HG02610 (cell line): Measurements from ENCODE around the gene EBI3.
"Not testable (repeated sequence)": the region's sequence is repeated elsewhere in the genome, so short reads cannot be mapped to it uniquely, and the experiment has no call there.

Experiments used
- ATAC-seq: cut with Tn5 transposase; IDR thresholded peaks from one replicate; pipeline ENCODE4 v1.9.1; 2021; ENCODE audit warnings: mild to moderate bottlenecking, moderate library complexity; ENCODE audit not compliant: unreplicated experiment

The EBI3 gene

GRCh38 chr19:4233282-4233853, 4.0 kb downstream of the EBI3 start:
- no peak for ATAC-seq

DNA sequence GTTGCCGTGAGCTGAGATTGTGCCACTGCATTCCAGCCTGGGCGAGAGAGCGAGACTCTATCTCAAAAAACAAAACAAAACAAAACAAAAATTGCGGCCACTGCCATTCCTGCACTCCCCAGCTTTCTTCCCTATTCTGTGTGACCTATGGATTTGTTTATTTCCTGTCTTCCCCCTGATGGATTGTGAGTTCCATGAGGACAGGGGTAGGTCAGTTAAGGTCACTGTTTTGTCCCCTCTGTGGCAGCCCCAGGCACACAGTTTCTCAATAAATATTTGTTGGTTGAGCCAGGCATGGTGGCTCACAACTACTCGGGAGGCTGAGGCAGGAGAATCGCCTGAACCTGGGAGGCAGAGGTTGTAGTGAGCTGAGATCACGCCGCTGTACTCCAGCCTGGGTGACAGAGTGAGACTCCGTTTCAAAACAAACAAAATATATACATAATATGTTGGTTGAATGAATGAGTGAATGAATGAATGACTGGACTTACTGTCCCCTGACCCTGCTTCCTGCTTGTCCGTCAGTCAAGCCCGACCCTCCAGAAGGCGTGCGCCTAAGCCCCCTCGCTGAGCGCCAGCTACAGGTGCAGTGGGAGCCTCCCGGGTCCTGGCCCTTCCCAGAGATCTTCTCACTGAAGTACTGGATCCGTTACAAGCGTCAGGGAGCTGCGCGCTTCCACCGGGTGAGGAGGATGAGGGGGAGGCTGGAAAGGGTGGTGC, 5.0 kb downstream of the EBI3 start:
- ATAC-seq, result no peak

DNA sequence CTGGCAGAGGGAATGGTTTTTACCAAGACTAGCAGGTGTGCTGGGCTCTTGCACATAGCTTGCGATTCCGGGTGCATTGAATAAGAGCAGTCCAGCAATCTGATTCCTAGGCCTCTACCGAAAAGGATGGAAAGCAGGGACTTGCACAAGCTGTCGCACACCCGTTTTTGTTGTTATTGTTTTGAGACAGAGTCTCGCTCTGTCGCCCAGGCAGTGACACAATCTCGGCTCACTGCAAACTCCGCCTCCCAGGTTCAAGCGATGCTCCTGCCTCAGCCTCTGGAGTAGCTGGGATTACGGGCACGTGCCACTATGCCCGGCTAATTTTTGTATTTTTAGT, 5.5 kb downstream of the EBI3 start:
- ATAC-seq, result no peak

DNA sequence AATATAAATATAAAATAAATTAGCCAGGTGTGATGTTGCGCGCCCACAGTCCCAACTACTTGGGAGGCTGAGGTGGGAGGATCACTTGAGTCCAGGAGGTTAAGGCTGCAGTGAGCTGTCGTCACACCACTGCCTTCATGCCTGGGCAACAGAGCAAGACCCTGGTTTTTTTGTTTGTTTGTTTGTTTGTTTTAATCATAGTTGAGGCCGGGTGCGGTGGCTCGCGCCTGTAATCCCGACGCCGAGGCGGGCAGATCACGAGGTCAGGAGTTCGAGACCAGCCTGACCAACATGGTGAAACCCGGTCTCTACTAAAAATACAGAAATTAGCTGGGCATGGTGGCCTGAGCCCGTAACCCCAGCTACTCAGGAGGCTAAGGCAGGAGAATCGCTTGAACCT, 8.2 kb downstream of the EBI3 start:
- not testable (repeated sequence) for ATAC-seq

GRCh38 chr19:4238831-4239230, 9.5 kb downstream of the EBI3 start:
- no peak for ATAC-seq

DNA sequence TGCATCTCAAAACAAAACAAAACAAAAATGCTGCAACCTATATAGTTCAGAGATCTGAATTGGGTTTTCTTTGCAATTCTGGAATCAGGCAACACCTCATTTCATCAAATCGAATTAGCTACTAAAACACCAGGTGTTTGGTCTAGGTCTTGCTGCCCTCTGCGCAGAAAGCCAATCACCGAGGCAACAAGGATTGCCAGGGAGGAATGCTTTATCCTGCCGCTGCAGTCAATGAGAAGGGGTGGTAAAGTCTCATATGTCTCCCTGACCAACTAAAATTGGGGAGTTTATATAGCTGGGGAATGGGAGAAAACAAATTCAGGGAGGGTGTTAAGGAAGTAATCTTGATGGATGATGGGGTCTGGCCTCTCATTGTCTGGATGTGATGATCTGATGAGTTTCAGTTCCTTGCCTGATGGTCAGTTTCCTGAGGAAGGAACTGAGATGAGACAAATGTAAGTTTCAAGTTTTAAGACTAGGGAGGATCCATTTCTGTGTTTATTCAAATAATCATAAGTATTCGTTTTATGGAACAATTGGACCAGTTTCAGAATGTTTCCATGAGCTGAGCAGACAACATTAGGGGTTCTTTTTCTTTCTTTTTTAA, 12.6 kb downstream of the EBI3 start:
- no peak for ATAC-seq

GRCh38 chr19:4245938-4246337, 16.6 kb downstream of the EBI3 start:
- ATAC-seq, result not testable (repeated sequence)

- ATAC-seq, result peak; percentile 89
These were observed 17.7 kb downstream of the EBI3 start, which contains the start of gene YJU2 for GRCh38 chr19:4246767-4247593. YJU2 (plus strand) TSS chr19:4247080; CDS start chr19:4247147, 67 bp downstream.

DNA sequence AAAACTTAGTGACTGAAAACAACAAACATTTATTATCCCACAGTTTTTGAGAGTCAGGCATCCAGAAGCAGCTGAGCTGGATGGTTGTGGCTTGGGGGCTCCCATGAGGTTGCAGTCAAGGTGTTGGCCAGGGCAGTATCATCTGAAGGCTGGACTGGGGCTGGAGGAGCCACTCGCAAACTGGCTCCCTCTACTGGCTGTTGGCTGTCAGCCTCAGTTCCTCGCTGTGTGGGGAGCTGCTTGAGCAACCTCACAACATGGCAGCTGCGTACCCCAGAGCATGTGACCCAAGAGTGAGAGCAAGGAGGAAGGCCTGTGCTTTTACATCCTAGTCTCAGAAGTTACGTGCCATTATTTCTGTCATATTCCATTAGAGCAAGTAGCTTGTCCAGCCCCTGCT, 27.2 kb downstream of the EBI3 start:
- ATAC-seq, result no peak

DNA sequence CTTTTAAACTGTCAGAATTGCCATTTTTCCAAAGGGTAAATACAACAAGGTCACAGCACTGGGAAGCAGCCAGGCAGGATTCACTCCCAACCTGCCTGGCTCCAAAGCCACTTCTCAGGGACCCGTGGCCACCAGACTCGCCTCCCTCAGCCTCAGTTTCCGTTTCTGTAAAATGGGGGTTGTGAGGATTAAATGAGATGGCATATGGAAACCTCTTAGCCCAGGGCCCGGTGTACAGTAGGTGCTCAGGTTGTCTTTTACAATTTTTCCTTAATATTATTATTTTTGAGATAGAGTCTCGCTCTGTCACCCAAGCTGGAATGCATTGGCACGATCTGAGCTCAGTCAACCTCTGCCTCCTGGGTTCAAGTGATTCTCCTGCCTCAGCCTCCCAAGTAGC, 27.7 kb downstream of the EBI3 start:
- no peak for ATAC-seq

DNA sequence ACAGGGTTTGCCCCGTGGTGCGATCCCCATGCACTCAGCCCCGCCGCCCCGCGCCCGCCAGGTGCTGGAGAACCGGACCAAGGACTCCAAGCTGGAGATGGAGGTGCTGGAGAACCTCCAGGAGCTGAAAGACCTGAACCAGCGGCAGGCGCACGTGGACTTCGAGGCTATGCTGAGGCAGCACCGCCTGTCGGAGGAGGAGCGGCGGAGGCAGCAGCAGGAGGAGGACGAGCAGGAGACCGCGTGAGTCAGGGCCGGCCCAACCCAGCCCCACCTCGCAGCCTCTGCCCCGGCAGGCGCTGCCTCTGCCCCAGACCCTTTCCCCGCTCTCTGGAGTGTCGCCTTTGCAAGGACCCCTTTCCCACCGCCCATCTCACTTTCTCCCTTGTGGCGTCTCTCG, 28.9 kb downstream of the EBI3 start:
- ATAC-seq, result no peak

DNA sequence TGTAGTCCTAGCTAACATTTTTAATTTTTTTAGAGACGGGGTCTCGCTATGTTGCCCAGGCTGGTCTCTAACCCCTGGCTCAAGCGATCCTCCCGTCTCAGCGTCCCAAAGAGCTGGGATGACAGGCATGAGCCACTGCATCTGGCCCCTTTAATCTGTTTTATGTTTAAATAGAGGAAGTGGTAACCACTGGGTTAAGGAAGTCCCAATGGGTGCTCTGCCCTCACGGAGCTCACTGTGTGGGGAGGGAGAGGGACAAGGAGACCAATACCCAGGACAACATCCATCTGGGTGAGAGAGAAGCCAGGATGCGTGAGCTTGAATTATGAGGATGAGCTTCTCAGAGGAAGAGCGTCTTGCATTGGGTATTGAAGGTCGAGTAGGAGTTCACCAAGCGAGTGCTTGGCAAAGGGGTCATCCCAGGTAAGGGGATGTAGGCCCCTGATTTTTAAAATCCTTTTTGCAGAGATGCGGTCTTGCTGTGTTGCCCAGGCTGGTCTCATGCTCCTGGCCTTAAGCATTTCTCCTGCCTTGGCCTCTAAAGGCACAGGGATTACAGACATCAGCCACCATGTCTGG, 31.4 kb downstream of the EBI3 start:
- no peak for ATAC-seq

DNA sequence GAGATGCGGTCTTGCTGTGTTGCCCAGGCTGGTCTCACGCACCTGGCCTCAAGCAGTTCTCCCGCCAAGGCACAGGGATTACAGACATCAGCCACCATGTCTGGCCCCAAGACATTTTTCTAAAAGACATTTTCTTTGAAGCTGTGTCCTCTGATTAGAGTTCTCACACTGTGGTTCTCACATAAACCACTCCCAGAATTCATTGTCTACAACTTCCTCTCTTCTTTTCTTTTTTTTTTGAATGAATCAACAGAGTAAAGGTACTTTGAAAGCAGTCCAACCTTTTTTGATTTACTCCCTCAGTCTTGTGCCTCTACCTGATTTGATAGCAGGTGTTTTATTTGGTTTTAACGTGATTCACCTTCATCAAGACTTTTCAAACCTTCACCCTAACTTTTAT, 35.5 kb downstream of the EBI3 start:
- ATAC-seq, result no peak

DNA sequence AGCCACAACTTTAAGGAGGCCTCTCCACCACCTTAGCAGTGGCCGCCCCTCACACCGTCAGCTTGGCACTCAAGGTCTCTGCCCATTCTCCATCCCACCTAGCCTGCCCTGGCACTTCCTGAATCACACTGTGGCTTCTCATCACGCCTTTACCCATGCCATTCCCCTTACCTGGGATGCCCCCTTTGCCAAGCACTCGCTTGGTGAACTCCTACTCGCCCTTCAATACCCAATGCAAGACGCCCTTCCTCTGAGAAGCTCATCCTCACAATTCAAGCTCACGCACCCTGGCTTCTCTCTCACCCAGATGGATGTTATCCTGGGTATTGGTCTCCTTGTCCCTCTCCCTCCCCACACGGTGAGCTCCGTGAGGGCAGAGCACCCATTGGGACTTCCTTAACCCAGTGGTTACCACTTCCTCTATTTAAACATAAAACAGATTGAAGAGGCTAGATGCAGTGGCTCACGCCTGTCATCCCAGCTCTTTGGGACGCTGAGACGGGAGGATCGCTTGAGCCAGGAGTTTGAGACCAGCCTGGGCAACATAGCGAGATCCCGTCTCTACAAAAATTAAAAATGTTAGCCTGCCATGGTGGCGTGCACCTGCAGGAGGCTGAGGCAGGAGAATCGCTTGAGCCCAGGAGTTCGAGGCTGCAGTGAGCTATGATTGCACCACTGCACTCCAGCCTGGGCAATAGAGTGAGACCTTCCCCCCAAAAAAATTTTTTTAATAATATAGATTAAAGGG, 37.1 kb downstream of the EBI3 start:
- no peak for ATAC-seq

- no peak for ATAC-seq
These were observed 38.0 kb downstream of the EBI3 start for GRCh38 chr19:4267101-4267900.

GRCh38 chr19:4267901-4268815, 38.8 kb downstream of the EBI3 start:
- no peak for ATAC-seq

DNA sequence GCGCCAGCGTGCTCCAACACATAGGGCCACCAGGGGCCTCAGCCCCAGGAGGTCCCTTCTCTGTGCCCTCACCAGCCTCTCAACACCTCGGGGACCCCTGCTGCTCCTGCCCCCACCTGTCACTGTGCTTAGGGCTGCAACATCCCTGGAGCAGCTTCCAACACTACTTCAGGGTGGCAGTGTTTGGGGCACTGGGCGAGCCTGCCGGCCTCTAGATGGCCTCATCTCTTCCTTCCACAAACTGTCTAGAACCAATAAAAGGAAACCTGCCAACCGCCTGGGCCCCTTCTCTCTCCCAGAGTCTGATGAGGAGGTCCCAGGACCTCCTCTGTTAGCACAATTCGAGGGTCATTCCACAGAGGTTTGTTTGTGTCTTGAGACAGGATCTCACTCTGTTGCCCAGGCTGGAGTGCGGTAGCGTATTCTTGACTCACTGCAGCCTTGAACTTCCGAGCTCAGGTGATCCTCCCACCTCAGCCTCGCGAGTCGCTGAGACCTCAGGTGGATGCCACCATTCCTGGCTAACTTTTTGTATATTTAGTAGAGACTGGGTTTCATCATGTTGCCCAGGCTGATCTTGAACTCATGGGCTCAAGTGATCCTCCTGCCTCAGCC, 39.6 kb downstream of the EBI3 start:
- ATAC-seq, result no peak

DNA sequence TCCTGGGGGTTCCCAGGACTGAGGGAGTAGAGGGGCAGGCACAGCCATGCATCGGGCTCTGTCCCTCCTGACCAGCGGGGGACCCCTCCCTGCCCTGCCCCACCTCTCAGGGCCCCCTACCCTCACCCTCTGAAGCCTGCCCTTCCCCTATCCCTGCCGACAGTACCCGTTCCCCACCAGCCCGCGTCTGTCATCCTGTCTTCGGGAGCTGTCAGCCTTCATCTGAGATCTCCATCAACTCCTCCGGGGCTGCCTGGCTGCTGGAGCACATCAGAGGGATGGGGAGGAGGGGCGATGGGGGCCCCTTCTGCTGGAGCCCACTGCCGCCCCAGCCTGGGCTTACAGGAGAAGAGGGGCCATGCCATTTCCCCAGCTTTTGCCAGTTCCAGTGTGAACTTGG, 43.6 kb downstream of the EBI3 start:
- no peak for ATAC-seq
